Esophagus squamous epithelium (tissue), 4 donors: ENCODE data around the gene RSPH6A.

Source experiments
- CTCF ChIP-seq, 6 experiments: fragments of 450-650 bp in 4 of 6; fragments of 200-600 bp in 2 of 6; sonication (generic) in 2 of 6; IDR thresholded peaks; one replicate each; pipeline ENCODE4 v1.5.1; 2016 to 2019; ENCODE audit warnings: antibody characterized with exemption in 6 of 6, mild to moderate bottlenecking in 4 of 6, moderate library complexity in 4 of 6
- POLR2A ChIP-seq, 4 donors: fragments of 450-650 bp; IDR thresholded peaks; one replicate each; pipeline ENCODE4 v1.6.1; 2017; ENCODE audit warnings: antibody characterized with exemption in 4 of 4, mild to moderate bottlenecking in 4 of 4, moderate library complexity in 3 of 4

DNA sequence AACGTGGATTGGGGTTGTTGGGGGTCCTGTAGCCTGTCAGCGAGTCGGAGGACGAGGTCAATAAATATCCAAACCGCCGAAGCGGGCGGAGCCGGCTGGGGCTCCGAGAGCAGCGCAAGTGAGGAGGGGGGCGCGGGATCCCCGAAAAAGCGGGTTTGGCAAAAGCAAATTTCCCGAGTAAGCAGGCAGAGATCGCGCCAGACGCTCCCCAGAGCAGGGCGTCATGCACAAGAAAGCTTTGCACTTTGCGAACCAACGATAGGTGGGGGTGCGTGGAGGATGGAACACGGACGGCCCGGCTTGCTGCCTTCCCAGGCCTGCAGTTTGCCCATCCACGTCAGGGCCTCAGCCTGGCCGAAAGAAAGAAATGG is 45.3 kb downstream of the RSPH6A start:
- TF ChIP-seq POLR2A (IDR thresholded peaks at IDR 0.05) (no peak), CTCF (IDR thresholded peaks at IDR 0.05) (no peak)
